Nephron progenitor cell (in vitro differentiated cells): Measurements from ENCODE around the gene SSNA1.
A peak's percentile ranks its signal among the peaks of the same experiment; 100 is the strongest.

Source experiments
- DNase-seq: peaks from one replicate; pipeline ENCODE4 v3.0.0; 2021
- H3K27ac Mint-ChIP-seq: 2 replicates; pipeline ENCODE4 v1.8.0; 2021; ENCODE audit warnings: mild to moderate bottlenecking, moderate library complexity, mixed read lengths
- H3K27me3 Mint-ChIP-seq: 2 replicates; pipeline ENCODE4 v1.8.0; 2021; ENCODE audit warnings: mild to moderate bottlenecking, low read depth, mixed read lengths; ENCODE audit not compliant: poor library complexity
- H3K36me3 Mint-ChIP-seq: 2 replicates; pipeline ENCODE4 v1.8.0; 2021; ENCODE audit warnings: low read depth, mixed read lengths
- H3K4me1 Mint-ChIP-seq: 2 replicates; pipeline ENCODE4 v1.8.0; 2021; ENCODE audit warnings: mixed read lengths
- H3K4me3 Mint-ChIP-seq: 2 replicates; pipeline ENCODE4 v1.8.0; 2021; ENCODE audit warnings: mild to moderate bottlenecking, moderate library complexity, mixed read lengths
- H3K9me3 Mint-ChIP-seq: 2 replicates; pipeline ENCODE4 v1.8.0; 2021; ENCODE audit warnings: mild to moderate bottlenecking, moderate library complexity, mixed read lengths
- TF ChIP-seq, protein P1 (sequence below): fragments of 200-600 bp; sonication (generic); IDR thresholded peaks from 2 replicates; pipeline ENCODE4 v1.5.0; 2021; ENCODE audit warnings: antibody characterized with exemption

The SSNA1 gene

GRCh38 chr9:137190315-137190856 lies 1.9 kb downstream of the SSNA1 start:
- Mint-ChIP-seq H3K27me3 (no peaks in the 10 kb centered on the region), H3K4me3 (peak overlapping the region; percentile 79), H3K9me3 (no peaks in the 10 kb centered on the region), H3K36me3 (peaks cover 4% of the 10 kb centered on the region), H3K4me1 (peaks cover 33% of the 10 kb centered on the region), H3K27ac (no peak overlapping the region)
- DNase-seq = no peak
- TF ChIP-seq, protein P1, sequence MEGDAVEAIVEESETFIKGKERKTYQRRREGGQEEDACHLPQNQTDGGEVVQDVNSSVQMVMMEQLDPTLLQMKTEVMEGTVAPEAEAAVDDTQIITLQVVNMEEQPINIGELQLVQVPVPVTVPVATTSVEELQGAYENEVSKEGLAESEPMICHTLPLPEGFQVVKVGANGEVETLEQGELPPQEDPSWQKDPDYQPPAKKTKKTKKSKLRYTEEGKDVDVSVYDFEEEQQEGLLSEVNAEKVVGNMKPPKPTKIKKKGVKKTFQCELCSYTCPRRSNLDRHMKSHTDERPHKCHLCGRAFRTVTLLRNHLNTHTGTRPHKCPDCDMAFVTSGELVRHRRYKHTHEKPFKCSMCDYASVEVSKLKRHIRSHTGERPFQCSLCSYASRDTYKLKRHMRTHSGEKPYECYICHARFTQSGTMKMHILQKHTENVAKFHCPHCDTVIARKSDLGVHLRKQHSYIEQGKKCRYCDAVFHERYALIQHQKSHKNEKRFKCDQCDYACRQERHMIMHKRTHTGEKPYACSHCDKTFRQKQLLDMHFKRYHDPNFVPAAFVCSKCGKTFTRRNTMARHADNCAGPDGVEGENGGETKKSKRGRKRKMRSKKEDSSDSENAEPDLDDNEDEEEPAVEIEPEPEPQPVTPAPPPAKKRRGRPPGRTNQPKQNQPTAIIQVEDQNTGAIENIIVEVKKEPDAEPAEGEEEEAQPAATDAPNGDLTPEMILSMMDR = no peak

DNA sequence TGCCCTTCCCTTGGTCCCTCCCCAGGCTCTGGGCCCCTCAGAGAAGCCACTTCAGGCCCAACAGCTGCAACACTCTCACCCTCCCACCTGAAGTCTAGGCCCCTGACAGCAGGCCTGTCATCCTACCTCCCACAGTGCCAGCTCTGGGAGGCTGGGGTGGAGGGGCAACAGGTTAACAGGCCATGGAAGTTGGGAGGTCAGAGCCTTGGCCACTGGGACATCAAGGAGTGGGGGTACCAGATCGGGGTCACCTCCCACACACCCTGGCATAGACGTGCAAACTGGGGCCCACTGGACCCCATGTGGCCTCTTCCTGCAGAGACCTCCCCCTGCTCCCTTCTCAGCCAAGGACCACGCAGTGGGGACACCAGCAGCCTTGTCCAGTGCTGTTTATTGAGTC lies 2.8 kb downstream of the SSNA1 start:
- Mint-ChIP-seq H3K27me3 (no peaks in the 10 kb centered on the region), H3K4me1 (peaks cover 33% of the 10 kb centered on the region), H3K4me3 (no peak overlapping the region), H3K9me3 (no peaks in the 10 kb centered on the region), H3K27ac (no peak overlapping the region), H3K36me3 (peaks cover 4% of the 10 kb centered on the region)
- no peak for DNase-seq
- TF ChIP-seq, protein P1 = no peak

- H3K27me3 Mint-ChIP-seq = no peaks in the 10 kb centered on the region
- H3K4me3 Mint-ChIP-seq = no peak overlapping the region
- no peaks in the 10 kb centered on the region for H3K9me3 Mint-ChIP-seq
- H3K36me3 Mint-ChIP-seq = peaks cover 4% of the 10 kb centered on the region
- H3K4me1 Mint-ChIP-seq = peaks cover 28% of the 10 kb centered on the region
- no peak overlapping the region for H3K27ac Mint-ChIP-seq
- no peak for DNase-seq
- TF ChIP-seq, protein P1 = no peak
Observed at GRCh38 chr9:137191691-137192447, 3.4 kb downstream of the SSNA1 start.

DNA sequence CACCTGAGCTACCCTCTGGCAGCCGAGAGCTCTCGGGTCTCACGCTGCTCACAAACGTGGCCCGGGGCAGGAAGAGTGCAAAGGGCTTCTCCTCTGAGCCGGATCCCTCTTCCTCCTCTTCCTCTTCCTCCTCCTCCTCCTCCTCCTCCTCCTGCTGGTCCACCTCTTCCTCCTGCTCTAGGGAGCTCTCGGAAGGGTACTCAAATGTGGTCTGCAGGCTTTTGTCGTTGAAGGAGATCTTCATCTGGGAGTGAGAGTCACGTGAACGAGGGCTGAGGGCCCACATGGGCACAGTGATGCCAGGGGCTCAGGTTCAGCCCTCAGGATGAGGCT lies 3.9 kb downstream of the SSNA1 start:
- H3K4me1 Mint-ChIP-seq = peaks cover 22% of the 10 kb centered on the region
- no peaks in the 10 kb centered on the region for H3K27me3 Mint-ChIP-seq

GRCh38 chr9:137192859-137193258 lies 4.4 kb downstream of the SSNA1 start:
- Mint-ChIP-seq H3K36me3 (peaks cover 4% of the 10 kb centered on the region), H3K9me3 (no peaks in the 10 kb centered on the region), H3K27ac (no peak overlapping the region), H3K4me1 (peaks cover 18% of the 10 kb centered on the region), H3K27me3 (no peaks in the 10 kb centered on the region), H3K4me3 (no peak overlapping the region)
- TF ChIP-seq, protein P1 = no peak
- no peak for DNase-seq

More for the DNA sequence above, 3.9 kb downstream of the SSNA1 start:
- TF ChIP-seq, protein P1 = no peak
- Mint-ChIP-seq H3K9me3 (no peaks in the 10 kb centered on the region), H3K27ac (no peak overlapping the region), H3K36me3 (peaks cover 4% of the 10 kb centered on the region), H3K4me3 (no peak overlapping the region)
- no peak for DNase-seq

- H3K4me1 Mint-ChIP-seq = peaks cover 19% of the 10 kb centered on the region
- no peak overlapping the region for H3K27ac Mint-ChIP-seq
- H3K36me3 Mint-ChIP-seq = peaks cover 4% of the 10 kb centered on the region
- no peak for DNase-seq
- TF ChIP-seq, protein P1 = no peak
- no peak overlapping the region for H3K4me3 Mint-ChIP-seq
- no peaks in the 10 kb centered on the region for H3K9me3 Mint-ChIP-seq
- H3K27me3 Mint-ChIP-seq = no peaks in the 10 kb centered on the region
Observed at GRCh38 chr9:137193771-137194170, 5.3 kb downstream of the SSNA1 start.
